GM12864 (cell line): ENCODE measurements around the gene CSF3.

Source experiments
- DNase-seq: peaks from one replicate; pipeline ENCODE4 v3.0.0-alpha.2; 2011; ENCODE audit warnings: low read depth
- H3K4me3 ChIP-seq: 2 replicates; pipeline ENCODE4 v1.5.1; 2011; ENCODE audit warnings: mild to moderate bottlenecking, low read depth, low read length, control low read depth
- TF ChIP-seq, protein P1 (sequence below): IDR thresholded peaks from 2 replicates; pipeline ENCODE4 v1.5.1; 2011; ENCODE audit warnings: low read depth, mild to moderate bottlenecking, moderate library complexity, low read length, control low read depth, inconsistent platforms; ENCODE audit errors: missing control alignments

Gene CSF3, protein sequence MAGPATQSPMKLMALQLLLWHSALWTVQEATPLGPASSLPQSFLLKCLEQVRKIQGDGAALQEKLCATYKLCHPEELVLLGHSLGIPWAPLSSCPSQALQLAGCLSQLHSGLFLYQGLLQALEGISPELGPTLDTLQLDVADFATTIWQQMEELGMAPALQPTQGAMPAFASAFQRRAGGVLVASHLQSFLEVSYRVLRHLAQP

DNA sequence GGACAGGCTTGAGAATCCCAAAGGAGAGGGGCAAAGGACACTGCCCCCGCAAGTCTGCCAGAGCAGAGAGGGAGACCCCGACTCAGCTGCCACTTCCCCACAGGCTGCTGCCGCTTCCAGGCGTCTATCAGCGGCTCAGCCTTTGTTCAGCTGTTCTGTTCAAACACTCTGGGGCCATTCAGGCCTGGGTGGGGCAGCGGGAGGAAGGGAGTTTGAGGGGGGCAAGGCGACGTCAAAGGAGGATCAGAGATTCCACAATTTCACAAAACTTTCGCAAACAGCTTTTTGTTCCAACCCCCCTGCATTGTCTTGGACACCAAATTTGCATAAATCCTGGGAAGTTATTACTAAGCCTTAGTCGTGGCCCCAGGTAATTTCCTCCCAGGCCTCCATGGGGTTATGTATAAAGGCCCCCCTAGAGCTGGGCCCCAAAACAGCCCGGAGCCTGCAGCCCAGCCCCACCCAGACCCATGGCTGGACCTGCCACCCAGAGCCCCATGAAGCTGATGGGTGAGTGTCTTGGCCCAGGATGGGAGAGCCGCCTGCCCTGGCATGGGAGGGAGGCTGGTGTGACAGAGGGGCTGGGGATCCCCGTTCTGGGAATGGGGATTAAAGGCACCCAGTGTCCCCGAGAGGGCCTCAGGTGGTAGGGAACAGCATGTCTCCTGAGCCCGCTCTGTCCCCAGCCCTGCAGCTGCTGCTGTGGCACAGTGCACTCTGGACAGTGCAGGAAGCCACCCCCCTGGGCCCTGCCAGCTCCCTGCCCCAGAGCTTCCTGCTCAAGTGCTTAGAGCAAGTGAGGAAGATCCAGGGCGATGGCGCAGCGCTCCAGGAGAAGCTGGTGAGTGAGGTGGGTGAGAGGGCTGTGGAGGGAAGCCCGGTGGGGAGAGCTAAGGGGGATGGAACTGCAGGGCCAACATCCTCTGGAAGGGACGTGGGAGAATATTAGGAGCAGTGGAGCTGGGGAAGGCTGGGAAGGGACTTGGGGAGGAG, at the start of gene CSF3:
Gene CSF3, plus strand, starts transcription at position 436 of the 993 bp plus-strand sequence. Its CDS starts 35 bp downstream, at position 471.
- H3K4me3 ChIP-seq, result no peak within 1 kb of the TSS
- DNase-seq, result no peak
- TF ChIP-seq, protein P1, sequence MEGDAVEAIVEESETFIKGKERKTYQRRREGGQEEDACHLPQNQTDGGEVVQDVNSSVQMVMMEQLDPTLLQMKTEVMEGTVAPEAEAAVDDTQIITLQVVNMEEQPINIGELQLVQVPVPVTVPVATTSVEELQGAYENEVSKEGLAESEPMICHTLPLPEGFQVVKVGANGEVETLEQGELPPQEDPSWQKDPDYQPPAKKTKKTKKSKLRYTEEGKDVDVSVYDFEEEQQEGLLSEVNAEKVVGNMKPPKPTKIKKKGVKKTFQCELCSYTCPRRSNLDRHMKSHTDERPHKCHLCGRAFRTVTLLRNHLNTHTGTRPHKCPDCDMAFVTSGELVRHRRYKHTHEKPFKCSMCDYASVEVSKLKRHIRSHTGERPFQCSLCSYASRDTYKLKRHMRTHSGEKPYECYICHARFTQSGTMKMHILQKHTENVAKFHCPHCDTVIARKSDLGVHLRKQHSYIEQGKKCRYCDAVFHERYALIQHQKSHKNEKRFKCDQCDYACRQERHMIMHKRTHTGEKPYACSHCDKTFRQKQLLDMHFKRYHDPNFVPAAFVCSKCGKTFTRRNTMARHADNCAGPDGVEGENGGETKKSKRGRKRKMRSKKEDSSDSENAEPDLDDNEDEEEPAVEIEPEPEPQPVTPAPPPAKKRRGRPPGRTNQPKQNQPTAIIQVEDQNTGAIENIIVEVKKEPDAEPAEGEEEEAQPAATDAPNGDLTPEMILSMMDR, result no peak

DNA sequence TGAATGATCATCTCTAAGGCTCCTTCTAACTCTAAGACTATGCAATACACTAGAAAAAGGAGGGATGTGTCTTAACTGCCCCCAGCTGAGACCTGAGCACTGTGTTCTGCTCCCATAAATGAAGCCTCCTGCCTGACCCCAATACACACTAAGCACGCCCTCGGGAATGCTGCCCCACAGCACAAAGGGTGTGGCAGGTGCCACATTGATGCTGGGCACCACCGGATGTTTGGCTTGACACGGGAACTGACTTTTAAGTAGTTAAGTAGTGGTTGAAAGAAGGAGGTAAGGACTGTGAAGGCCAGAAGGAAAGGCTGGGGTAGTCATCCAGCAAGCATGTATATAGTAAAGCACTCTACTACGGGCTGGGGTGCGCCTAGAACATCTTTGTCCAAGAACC, 48.5 kb upstream of the CSF3 start:
- H3K4me3 ChIP-seq, result no peak overlapping the region
- TF ChIP-seq, protein P1, result no peak
- DNase-seq, result no peak

DNA sequence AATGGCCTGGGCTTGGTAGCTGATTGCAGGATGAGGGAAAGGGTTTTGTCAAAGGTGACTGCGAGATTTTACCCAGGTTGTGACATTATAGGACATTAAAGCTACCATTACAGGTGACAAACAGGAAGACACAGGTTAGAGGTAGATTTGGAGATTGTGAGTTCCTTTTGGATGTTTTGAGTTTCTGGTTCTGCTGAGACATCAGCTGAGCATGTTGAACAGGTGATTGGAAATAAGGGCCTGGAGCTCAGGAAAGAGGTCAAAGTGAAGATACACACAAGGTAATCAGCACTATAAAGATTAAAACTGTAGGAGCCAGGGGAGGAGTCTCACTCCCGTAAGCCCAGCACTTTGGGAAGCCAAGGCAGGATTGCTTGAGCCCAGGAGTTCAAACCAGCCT, 46.5 kb upstream of the CSF3 start:
- DNase-seq, result no peak
- TF ChIP-seq, protein P1, result no peak
- no peak overlapping the region for H3K4me3 ChIP-seq

DNA sequence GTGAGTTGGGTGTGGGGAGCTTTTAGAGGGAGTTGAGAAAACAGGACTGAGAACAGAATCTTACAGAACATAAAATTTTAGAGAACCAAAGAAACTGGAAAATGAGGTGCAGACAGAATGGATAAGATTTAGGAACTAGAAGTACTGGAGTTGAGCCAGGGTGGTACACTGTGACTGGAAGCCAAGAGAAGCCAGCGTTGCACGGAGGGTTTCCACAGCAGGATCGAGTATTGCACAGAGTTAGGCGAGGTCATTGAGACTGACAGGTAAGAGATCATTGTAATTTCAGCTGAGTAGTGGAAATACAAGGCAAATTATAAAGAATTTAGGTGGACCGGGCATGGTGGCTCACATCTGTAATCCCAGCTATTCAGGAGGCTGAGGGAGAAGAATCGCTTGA, 45.9 kb upstream of the CSF3 start:
- DNase-seq, result no peak
- no peak overlapping the region for H3K4me3 ChIP-seq
- TF ChIP-seq, protein P1, result no peak

GRCh38 chr17:39970157-39970692, 45.0 kb upstream of the CSF3 start:
- H3K4me3 ChIP-seq, result no peak overlapping the region
- no peak for DNase-seq
- TF ChIP-seq, protein P1, result no peak

DNA sequence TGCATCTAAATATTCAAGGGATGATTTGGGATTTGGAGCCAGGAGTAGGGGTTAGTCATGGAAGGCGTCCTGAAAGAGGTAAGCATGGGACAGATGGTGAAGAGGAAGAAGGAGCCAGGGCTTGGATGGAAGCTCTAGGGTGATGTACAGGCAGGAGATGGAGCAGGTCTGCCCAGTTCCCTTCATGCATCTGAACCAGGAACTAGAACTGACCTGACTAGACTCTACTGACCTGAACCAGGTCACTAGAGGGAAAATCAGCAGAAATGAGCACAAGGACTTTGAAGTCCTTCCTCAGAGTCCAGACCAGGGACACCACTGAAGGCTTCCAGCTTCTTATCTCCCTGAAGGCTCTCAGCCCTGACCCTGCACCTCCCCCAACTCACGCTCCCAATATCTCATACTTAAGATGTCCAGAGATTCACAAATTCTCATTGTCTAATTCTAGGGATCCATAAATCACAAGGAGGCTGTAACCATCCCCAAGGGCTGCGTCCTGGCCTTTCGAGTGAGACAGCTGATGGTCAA, 44.1 kb upstream of the CSF3 start:
- DNase-seq, result no peak
- TF ChIP-seq, protein P1, result no peak

More for the DNA sequence above, 44.1 kb upstream of the CSF3 start:
- H3K4me3 ChIP-seq, result no peak overlapping the region
